ENCODE data around the gene KAZN.

The KAZN gene

GRCh38 chr1:14612256-14612655 is 13.8 kb downstream of the KAZN start:
- DNase-seq (ENCODE audit: low read depth in 2 of 2, low spot score in 1 of 2), result no peak

- DNase-seq (ENCODE audit: low read depth in 2 of 2, low spot score in 1 of 2), result no peak
Measured at GRCh38 chr1:14613926-14614325, 15.4 kb downstream of the KAZN start.

DNA sequence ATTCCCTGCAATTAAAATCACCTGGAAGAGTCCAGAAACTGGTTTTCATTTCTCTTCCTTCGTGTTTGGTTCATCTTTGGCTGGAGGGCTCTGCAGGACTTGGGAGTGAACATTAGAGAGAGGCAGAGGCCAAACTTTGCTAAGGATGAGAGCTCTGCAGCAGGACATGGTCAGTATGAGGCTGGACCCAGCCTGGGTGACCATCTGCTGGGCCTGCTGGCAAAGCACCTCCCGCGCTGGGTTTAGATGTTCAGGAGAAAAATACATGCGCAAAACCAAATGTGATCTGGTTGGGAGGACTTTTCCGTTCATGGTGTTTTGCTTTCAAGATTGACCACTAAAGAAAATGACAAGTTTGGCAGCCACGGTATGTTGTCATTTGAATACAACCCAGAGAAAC is 15.9 kb downstream of the KAZN start:
- DNase-seq (ENCODE audit: low read depth in 2 of 2, low spot score in 1 of 2), result no peak

DNA sequence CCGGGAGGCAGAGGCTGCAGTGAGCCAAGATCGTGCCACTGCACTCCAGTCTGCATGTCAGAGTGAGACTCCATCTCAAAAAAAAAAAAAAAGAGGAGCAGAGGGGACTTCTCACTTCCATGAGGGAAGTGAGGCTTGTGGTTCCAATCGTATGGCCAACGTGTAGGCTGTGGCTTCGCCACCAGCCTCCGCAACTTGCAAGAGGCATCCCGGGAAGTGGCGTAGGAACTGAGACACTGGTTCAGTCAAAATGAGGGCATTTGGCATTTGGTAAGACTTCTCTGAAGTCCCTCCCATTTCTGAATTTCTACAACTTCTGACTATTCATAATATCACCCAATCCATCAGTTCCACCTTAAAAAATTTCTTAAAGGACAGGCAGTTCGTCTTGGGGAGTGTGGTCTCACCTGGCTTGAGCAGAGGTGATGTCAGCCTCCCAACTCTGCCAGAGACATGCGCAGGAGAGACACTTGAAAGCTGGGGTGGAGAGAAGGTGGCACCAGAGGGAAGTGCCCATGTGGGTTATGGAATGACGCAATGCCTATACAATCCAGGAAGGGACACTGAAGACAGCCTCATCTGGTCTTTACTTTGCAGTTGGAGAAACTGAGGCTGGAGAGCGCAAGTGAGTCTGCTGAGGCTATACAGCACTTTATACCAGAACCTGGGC is 17.2 kb downstream of the KAZN start:
- no peak for DNase-seq (ENCODE audit: low read depth in 2 of 2, low spot score in 1 of 2)

DNA sequence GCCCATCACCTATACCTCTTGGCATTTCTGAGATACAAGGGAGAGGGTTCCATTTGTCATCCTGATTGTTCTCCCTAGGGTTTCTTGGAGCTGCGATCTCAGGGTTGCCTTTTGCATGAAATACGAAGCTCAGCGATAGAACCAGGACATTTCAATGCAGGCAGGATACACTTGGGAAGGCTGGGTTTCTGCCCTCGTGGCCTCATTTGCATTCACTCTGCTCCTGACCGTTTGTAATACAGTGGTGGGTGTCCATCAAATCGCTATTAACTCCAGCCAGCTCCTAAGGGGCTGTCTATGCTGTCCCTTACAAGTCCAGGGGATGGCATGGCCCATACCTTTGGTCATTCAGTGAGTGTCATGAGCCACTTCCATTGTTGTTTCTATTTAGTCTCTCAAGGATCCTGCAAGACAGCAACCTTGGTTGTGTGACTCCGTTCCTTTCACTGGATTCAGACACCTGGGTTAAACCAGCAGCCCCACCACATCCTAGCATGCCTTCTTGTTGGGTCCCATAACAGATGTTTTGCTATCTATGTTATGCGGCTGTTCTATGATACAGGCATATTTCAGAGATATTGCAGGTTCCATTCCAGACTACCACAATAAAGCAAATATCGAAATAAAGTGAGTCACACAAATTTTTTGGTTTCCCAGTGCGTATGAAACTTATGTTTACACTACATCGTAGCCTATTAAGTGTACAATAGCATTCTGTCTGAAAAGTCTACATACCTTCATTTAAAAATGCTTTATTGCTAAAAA is 18.3 kb downstream of the KAZN start:
- no peak for DNase-seq (ENCODE audit: low read depth in 2 of 2, low spot score in 1 of 2)

- DNase-seq (ENCODE audit: low read depth in 2 of 2, low spot score in 1 of 2), result no peak
Measured at GRCh38 chr1:14617791-14618190, 19.3 kb downstream of the KAZN start.

DNA sequence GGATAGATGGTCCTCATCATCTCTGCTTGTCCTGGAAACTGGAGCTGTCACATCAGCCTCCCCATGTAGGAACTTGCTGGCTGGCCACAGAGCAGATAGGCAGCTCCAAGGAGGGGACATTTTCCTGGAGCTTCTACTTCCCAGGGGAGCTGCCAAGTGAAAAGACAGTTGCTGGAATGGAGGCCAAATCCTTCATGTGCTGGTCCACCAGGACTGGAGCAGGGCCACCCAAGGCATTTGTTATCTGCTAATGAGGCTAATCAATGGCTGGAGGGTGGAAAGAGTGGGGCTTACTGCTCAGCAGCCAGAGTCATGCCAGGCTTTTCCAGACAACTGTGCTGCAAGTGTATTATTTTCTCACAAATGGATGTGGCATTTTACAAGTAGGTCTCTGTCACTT is 22.5 kb downstream of the KAZN start:
- no peak for DNase-seq (ENCODE audit: low read depth in 2 of 2, low spot score in 1 of 2)

DNA sequence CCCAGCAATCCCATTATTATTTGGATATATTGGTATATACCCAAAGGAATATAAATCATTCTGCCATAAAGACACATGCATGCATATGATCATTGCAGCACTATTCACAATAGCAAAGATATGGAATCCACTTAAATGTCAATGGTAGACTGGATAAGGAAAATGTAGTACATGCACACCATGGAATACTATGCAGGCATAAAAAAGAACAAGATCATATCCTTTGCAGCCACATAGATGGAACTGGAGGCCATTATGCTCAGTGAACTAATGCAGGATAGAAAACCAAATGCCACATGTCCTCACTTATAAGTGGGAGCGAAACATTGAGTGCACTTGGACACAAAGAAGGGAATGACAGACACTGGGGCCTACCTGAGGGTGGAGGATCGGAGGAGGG is 24.6 kb downstream of the KAZN start:
- DNase-seq (ENCODE audit: low read depth in 2 of 2, low spot score in 1 of 2), result no peak

DNA sequence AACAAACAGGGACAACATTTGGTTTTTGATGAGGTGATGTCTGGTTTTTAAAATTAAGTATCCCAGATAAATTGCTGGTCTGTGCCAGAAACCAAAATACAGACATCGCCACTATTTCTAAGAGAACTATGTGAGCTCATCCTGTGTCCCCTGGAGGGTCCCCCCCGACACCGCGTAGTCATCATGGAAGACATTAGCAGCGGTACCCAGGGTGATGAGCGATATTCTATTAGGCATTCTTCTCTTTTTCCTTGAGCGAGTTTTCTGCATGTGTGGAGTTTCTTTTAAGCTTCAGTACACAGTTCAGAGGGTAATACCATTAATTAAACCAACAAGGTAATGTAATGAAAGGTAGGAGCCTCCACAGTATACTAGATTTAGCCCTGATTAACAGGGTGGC is 26.5 kb downstream of the KAZN start:
- DNase-seq (ENCODE audit: low read depth in 2 of 2, low spot score in 1 of 2), result no peak

- no peak for DNase-seq (ENCODE audit: low read depth in 2 of 2, low spot score in 1 of 2)
Measured at GRCh38 chr1:14625572-14625971, 27.1 kb downstream of the KAZN start.

DNA sequence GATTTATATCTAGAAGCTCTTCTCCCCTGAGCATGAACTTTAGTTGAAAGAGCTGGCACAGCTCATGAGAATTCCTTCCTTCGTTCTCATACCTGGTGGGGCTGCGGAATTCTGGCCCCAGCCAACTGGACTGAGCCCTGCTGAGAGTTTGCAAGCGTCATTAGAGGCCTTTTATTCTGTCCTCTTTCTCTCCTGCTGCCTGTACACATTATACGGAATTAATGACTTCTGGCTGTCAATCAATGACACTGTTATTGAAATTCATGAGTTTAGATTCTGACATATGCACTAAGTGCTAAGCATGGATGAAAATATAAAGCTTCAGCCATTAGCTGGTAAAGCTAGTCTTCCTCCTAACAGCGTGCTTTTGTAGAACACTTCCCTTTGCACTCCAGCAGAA is 27.5 kb downstream of the KAZN start:
- DNase-seq (ENCODE audit: low read depth in 2 of 2, low spot score in 1 of 2), result no peak

DNA sequence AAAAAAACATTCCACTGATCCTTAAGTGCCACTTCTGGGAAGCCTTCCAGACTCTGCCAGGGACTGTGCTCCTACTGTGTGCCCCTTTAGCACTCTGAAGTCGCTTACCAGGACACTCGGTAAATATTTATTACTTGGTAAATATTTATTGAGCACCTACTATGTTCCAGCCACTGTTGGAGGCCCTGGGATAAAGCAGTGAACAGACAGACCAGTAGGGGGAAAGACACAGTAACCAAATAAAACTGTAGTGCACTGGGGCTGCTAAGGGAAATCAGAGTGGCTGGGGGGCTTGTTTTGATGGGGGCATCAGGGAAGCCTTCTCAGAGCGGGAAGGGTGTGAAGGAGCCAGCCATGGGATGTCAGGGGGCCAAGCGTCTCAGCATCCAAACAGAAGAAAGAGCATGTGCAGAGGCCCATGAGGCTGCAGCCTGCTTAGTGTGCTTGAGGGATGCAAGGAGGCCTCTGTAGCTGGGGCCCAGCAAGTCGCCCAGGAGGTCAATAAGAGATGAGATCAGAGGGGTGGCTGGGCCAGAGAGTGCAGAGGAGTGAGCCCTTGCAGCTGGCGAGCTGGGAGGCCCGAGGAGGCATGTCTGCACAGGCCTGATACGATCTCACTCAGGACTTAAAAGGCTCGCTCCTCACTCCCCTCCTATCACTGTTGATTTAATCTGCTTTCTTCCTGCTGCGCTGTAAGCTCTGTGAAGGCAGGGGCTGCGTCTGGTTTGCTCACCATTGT is 28.6 kb downstream of the KAZN start:
- no peak for DNase-seq (ENCODE audit: low read depth in 2 of 2, low spot score in 1 of 2)

DNA sequence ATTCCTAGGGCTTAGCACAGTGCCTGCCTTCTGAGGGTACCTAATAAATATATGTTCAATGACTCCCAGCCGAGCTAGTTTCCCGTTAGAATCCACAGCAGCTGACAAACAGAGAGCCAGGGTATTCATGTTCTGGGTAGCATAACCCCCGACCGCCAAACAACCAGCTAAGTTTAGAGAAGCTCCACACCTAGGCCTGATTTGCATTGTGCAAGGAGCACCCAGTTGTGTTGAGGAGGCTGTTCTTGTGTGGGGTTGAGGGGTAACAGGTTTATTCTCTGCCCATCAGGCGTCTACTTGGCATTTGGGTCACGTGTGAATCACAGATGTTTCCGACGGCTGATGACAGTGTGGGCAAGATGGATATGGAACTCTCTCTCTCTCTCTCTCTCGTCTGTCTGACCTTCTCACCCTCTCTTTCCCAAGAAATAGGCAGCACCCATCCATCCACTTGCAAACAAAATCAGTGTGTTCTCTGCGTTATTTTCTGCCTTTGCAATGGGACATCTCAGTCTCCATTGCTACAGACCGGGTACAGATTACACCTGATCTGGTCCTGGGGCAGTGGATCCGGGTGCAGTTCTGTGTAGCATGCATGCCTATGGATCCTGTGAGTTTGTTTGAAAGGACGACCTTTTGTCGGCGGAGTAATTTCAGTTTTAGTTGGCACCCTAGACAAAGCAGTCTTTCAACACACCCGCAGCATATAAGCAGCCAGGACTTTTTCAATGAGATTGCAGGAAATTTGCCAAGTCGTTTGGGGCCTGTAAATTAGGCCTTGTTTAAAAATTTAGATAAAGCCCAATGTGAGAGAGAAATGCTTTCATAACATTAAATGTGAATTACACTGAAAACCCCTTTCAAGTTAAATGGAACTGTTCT is 29.4 kb downstream of the KAZN start:
- no peak for DNase-seq (ENCODE audit: low read depth in 2 of 2, low spot score in 1 of 2)

- no peak for DNase-seq (ENCODE audit: low read depth in 2 of 2, low spot score in 1 of 2)
Measured at GRCh38 chr1:14629363-14630014, 31.0 kb downstream of the KAZN start.

GRCh38 chr1:14630986-14631385 is 32.5 kb downstream of the KAZN start:
- DNase-seq (ENCODE audit: low read depth in 2 of 2, low spot score in 1 of 2), result no peak

- no peak for DNase-seq (ENCODE audit: low read depth in 2 of 2, low spot score in 1 of 2)
Measured at GRCh38 chr1:14631421-14631820, 32.9 kb downstream of the KAZN start.

GRCh38 chr1:14634486-14634885 is 36.0 kb downstream of the KAZN start:
- DNase-seq (ENCODE audit: low read depth in 2 of 2, low spot score in 1 of 2), result no peak

DNA sequence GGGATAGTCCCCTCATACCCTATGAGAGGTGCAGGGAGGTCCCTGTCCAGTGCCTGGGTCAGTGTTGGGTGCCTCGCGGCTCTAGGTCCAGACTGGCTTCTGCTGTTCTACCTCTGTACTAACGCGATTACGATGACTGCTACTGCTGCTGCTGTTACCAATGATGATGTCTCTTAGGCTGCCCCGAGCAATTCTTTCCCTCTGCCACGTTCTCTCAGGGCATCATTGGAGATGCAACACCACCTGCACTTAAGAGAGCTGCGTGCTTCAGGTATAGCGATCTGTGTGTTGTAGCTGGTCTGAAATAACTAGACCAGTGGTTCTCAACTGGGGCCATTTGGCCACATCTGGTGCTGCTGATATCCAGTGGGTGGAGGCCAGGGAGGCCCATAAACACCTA is 36.9 kb downstream of the KAZN start:
- no peak for DNase-seq (ENCODE audit: low read depth in 2 of 2, low spot score in 1 of 2)

GRCh38 chr1:14636897-14637632 is 38.6 kb downstream of the KAZN start:
- DNase-seq (ENCODE audit: low read depth in 2 of 2, low spot score in 1 of 2), result no peak

Data from stimulated activated CD8-positive, alpha-beta memory T cell treated with anti-CD3 and anti-CD28 coated beads, Interleukin-4, amount 100 ng/mL, for 4 hours (primary cell).